ENCODE measurements around the gene PSMD7.

Gene PSMD7

DNA sequence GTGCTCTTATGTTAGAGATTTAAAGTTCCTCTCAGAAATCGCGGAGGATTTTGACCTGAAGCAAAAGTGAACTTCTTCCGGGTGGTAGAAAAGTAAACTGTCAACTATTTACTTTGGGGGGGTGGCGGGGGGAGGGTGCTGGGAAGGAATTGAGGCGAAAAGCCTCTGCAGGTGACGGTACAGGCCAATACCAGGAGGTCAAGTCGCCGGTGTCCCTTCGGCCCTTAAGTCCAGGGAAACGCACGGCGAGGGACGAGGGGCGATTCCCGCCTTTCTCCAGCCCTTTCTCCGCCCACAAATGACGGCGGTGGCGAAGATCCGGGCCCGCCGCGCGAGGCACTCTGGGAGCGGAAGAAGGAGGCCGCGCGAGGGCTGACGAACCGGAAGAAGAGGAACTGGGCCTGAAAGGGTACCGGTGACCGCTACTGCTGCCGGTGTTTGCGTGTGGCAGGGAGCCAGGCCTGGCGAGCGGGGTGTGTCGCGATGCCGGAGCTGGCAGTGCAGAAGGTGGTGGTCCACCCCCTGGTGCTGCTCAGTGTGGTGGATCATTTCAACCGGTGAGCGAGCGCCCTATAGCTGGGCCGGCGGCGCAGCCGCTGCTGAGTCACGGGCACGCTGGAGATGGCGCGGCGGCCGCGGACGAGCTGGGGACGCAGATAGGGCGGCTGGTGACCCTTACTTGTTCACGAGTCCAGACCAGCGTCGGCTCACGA, at the start of gene PSMD7:
Gene PSMD7, plus strand, starts transcription at position 383 of the 713 bp plus-strand sequence. Its CDS starts 101 bp downstream, at position 484.
- DNase-seq (ENCODE audit: low read depth) = peak; percentile 79

DNA sequence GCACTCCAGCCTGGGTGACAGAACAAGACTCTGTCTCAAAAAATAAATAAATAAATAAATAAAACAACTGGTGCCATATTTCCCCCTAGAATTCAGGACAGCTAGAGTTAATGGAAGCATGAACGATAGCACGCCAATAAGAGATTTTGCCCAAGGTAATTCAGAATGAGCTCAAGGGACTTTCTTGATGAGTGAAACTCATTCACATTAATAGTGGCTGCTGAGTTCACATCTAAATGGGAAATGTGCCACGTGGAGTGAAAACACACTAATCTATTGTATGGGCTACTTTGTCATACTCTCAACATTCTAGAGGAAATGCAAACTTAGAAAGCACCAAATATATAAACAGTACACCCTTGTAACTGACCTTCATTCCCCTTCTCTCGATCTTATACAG, 47.4 kb upstream of the PSMD7 start:
- no peak for DNase-seq (ENCODE audit: low read depth)

DNA sequence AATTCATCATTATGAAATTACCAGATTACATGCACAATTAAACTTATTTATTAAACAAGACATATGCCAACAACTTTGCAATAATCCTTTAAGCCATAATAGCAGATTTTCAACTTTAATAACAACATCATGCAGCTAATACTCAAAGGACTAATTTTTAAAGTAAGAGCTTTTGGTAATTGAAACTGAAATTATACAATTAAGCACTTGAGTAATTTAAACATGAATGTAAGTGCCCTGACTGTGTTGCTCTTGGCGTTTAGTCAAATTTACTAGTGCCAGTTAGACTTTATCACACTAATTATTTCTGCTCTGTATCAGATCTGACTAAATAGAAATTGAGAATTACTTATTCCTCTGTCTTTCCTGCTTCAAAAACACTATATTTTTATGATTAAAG, 46.8 kb upstream of the PSMD7 start:
- DNase-seq (ENCODE audit: low read depth) = no peak

DNA sequence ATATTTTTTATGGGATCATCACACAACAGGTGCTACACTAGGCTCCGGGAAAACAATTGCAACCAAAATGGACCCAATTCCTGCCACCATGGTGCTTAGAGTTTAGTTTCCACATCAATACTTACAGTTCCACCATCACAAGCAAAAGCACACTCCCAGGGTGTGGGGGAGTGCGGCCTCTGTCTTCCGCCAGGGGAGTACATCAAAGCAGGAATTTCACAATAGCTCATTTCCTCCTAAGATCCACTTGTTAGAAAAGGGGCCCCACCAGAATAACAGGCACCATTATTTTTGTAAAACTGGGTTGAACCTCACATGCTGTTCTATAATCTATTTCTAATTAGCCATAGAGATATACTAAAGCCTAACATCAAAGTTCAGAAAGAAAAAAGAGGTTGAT, 44.3 kb upstream of the PSMD7 start:
- no peak for DNase-seq (ENCODE audit: low read depth)

DNA sequence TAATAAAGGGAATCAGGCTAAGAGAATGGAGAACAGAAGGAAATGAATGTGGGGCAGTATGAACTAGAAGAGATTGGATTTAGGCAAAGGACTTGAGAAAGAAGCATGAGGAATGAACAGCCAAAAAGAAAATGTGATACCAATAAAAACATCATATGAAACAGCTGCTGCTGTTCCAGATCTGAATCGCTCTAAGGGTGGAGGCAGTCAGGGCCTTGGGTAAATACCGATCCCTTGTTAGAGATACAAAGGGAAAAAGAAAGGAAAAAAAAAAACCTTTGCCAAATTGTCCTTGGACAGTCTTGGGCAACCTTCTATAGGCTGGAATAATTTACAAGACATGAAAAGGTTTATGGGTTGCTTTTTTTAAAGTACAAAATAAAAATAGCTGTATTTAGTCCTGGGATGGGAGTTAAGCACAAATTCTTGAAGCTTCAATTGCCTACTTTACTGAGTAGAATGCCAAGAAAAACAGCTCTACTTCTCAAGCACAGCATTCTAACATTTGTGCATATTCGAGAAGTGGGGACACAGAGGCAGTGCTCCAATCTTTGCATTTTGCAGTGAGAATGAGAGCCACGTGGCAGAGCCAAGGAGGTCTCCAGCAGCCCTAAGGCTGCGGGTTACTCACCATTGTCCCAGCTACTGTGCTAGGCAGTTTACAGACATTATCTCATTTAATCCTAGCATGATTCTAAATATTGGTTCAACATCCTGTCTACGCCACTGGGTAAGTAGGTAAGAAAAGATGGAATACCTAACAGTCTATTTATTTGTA, 43.3 kb upstream of the PSMD7 start:
- no peak for DNase-seq (ENCODE audit: low read depth)

DNA sequence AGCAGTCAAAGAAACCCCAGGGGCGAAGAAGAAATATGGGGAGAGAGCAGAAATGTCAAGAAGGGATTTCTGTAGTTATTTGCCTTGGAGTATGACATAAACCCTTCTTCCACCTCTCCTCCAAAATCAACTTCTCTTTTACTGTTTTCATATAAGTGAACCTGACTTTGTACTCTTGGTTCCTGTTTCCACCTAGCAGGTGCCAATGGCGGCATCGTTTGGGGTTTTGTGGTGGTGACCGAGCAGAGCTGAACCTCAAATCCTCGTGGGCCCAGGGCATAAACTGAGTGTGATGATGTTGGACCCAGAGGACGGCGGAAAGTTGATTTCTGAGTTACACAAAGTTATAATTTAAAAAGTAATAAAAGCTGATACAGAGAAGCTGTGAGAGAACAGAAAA, 39.6 kb upstream of the PSMD7 start:
- no peak for DNase-seq (ENCODE audit: low read depth)

DNA sequence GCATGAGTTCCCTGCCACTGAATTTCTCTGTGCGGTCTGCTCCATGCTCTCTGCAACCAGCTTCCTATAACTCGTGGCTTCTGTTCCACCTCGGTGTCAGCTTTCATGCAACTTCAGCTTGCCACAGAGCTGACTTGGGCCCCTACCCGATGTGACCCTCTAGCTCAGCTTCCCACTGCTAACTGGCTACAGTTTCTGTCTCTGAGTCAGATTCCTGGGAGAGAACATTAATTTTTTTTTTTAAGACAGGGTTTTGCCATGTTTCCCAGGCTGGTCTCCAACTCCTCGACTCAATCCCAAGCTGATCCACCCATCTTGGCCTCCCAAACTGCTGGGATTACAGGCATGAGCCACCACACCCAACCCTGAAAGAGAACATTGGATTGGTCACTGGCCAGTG, 35.5 kb upstream of the PSMD7 start:
- DNase-seq (ENCODE audit: low read depth) = no peak

DNA sequence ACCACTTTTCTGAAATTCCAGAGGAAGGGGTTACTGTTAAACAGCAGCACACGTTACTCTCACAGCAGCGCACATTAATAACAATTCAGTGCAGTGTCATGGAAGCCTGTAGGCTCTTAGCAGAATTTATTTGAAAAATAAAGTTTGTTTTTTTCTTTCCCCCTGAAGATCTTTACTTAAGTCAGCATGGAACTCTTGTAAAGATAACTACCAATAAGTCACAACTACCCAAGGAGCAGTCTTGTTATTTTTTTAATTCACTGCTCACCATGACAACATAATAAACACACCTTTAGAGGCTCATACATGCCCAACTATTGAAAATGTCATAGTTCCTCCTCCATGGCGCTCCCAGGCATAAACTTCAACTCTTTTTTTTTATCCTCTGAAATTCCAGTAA, 31.8 kb upstream of the PSMD7 start:
- DNase-seq (ENCODE audit: low read depth) = no peak

DNA sequence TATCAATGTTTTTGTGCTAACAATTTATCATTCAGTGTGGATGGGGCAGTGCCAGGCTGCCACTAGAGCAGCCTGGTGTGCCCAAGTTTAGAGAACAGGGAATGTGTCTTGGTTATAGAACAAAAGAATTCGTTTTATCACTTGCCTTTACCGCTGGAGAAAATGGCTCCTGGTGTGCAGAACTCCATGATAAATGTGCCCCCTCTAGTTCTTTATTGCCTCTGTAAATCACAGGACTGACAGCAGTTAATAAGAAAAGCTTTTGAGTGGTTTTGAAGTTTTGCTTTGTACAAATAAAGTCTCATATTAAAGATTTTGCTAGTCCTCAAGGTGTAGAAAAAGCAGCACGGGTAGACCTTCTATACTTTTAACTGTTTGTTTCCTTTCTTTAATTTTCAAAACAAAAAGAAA, 28.2 kb upstream of the PSMD7 start:
- DNase-seq (ENCODE audit: low read depth) = no peak

DNA sequence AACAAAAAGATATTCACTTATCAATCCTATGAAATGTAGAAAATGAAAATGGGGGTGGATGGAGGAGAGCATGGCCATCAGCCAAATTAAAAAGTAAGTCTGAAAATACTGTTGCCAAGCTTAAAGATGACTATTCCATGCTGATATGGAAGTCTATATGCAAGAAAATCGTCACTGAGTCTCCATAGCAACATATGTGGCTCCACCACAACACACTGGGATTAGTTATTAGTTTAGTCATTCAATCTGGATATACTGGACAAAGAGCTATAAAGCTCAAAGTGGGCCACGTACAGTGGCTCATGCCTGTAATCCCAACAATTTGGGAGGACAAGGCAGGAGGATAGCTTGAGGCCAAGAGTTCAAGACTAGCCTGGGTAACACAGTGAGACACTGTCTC, 24.7 kb upstream of the PSMD7 start:
- DNase-seq (ENCODE audit: low read depth) = no peak

DNA sequence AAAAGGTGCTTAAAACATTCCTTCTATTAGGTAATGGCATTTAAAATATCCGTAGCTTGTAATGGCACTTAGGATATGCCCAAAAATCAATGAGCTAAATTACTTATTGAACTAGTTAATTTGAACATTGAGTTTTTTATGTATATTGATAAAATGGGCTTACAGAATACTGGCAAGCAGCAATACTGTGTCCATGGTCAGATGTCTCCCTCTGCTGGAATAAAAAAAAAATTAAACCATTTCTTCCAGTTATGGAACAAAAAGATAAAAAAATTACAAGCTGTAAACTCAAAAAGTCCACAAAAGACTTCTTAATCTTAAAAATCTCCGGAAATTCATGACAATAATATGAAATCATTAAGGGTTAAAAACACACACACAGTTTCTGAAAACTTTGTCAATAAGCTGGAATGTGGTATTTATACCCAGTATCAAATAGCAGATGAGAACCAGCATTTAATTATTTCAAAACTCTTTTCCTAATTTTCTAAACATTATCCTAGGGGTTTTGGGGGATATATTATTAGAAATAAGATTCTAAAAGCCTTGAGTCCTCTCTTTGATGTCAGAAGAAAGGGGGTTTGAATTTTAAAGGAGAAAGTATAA, 21.5 kb upstream of the PSMD7 start:
- DNase-seq (ENCODE audit: low read depth) = no peak

DNA sequence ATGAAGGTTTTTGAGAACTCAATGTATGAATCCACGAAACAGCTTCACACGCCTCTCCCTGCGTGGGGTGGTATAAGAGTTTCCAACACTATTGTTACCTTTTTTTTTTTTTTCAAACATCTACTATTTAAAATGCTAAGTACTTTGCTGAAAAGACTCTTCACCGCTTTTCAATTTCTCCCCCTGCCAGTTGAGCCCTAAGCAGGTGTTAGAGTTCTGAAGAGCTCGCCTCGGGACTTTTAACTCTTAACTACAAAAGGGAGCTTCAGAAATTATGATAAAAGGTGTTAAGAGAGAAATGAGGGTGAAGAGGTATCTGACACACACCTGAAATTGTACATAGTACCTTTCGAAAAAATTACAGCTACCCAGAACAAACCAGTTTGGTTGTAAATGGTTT, 20.9 kb upstream of the PSMD7 start:
- no peak for DNase-seq (ENCODE audit: low read depth)

DNA sequence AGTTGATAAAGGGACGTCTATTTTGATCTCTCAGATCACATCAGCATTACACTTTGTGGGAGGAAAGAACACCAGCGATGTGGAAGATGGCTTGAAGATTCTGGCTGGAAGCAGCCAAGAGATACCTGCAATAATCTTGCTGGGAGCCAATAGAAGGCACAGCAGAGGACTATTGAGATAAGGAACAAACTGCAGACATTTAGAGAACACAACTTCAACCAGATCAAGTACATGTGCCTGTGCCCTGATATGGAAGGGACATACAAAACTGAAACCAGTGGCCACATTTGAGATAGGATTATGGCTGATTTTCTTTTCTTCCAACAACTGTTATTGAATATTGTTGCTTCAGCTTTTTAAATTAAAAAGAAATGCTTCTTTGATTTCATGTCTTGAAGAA, 18.6 kb upstream of the PSMD7 start:
- no peak for DNase-seq (ENCODE audit: low read depth)

DNA sequence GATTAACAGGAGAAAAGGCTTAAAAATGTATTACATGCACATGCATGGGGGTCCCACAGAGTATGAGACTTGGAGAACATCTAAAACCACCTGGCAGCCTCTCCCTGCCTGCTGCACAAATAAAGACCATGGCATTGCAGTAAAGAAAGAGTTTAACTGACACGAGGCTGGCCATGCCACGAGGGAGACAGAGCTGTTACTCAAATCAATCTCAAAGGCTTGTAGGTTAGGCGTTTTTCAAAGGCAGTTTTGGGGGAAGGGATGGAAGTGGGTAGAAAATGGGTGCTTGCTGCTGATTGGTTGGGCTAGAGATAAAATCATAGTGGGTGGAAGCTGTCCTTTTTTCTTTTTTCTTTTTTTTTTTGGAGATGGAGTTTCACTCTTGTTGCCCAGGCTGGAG, 17.3 kb upstream of the PSMD7 start:
- DNase-seq (ENCODE audit: low read depth) = no peak

DNA sequence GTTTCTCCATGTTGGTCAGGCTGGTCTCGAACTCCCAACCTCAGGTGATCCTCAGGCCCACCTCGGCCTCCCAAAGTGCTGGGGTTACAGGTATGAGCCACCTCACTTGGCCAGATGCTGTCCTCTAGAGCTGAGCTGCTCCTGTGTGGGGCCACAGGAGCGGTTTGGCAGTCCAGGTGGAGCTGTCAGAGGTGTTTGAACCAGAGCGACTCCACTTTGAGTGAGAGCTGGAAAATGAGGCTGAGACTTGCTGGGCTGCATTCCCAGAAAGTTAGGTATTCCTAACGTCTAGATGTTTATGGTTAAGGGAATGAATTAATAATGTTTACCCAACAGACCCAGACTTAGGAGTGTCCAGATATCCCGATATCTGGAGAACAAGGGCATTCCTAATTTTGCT, 16.8 kb upstream of the PSMD7 start:
- no peak for DNase-seq (ENCODE audit: low read depth)

DNA sequence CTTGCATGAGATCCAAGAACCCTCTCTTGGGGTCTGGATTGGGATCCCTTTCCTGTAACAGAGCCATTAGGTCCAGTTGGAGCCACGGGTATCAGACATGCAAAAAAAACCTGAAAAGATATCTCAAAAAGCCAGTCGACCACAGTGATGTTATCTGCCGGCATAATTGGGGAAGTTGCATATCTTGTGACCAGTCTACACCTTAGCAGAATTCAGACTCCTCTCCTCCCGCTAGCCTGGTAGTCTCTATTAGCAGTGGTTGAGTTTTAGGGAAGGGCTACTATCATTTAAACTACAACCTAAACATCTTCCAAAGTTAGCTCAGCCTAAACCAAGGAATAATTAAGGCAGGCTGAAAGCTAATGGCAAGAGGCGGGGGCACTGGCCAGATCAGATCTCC, 16.2 kb upstream of the PSMD7 start:
- DNase-seq (ENCODE audit: low read depth) = no peak

DNA sequence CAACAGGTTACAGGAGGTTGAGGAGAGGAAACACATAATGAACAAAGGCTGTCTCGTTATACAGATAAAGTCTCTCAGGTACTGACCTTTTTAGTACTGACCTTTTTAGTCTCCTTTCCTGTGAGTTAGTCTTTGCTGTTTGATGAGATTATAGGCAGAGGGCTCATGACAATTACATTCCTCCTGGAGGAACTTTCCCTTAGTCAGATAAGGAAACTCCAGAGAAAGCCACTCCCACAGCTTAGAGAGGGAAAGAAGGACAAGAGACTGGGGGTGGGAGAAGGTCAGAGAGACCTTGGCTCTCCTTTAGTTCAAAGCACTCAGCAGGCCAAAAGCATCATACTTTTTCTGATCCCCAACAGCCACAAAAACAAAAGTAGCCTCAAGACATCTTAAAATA, 15.3 kb upstream of the PSMD7 start:
- no peak for DNase-seq (ENCODE audit: low read depth)

DNA sequence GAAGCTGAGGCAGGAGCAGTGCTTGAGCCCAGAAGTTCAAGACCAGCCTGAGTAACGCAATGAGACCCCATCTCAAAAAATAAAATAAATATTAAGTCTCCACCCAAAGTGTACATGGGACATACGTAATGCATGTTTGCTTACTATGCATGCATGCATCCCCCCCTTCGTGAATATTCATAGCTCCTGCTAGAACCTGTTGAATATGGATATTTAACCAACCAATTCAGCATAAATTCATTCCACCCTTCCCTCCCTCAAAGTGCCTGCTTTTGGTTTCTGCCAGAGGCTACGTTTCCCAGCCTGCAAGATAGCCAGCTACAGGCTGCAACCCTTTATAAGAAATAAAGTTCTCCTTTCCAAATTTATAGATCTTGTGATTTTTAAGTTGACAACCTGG, 12.9 kb upstream of the PSMD7 start:
- DNase-seq (ENCODE audit: low read depth) = no peak

DNA sequence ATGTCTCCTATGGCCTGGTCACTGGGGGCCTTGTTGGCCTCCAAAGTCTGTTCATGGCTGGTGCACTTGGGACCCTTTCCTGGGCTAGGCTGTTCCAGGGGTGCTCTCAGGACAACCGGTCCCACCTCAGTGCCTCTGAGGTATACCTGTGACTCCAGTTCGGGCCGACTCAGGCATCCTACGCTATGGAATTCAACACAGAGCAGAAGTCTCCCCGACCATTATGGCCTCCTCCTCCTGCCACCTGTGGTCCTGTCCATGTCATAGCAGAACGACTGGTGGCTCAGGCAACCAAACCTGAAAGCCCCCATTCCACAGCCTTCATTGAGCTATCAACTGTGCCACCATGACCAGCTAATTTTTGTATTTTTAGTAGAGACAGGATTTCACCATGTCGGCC, 8.5 kb upstream of the PSMD7 start:
- DNase-seq (ENCODE audit: low read depth) = no peak

DNA sequence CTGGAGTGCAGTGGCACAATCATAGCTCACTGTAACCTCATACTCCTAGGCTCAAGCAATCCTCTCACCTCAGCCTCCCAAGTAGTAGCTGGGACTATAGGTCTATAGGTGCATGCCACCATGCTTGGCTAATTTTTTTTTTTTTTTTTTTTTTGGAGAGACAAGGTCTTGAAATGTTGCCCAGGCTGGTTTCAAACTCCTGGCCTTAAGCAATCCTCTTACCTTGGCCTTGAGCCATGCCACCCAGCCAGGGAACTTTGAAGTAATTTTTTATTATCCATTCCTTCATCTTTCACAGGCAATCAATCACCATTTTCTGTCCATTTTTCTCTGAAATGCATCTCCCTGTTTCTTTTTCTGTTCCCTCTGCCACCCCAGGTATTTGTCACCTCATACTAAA, 6.3 kb upstream of the PSMD7 start:
- no peak for DNase-seq (ENCODE audit: low read depth)

DNA sequence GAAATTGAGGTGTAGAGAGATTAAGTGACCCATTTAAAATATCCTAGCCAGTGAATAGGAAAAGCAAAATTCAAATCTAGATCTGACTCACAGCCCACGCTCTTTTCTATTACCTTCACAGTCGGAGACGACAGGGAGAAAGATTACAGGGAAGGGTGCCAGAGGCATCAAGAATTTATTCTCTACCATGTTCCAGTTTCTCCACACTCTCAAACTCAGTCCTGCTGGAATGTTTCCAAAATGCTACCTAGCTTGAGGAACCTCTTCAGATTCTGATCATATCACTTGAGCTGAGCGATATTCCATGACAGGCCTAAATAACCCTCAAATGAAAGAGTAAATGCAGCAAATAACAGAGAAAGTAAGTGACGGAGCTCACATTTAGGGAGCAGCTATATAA, 5.4 kb upstream of the PSMD7 start:
- no peak for DNase-seq (ENCODE audit: low read depth)

DNA sequence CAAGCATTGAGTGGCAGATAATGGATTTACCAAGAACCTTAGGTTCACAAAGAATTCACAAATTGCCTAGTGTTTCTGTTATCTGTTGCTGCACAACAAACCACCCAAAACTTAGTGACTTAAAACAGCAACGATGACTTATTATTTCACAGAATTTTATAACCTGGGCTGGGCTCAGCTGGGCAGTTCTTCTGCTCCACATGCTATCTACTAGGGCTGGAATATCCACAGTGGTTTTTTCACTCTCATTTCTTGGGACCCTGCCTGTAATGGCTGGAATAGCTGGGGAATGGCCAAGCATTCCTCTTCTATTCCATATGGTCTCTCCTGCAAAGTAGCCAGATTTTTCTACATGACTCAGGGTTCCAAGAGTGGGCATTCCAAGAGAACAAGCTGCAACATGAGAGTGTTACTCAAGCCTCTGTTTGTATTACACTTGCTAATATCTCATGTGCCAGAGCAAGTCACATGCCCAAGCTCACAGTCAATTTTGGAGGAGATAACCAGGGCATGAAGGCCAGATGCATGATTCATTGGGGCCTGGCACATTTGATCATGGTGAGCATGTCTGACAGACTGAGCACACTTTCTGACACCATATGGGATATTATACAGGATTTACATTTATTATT, 4.9 kb upstream of the PSMD7 start:
- DNase-seq (ENCODE audit: low read depth) = no peak

DNA sequence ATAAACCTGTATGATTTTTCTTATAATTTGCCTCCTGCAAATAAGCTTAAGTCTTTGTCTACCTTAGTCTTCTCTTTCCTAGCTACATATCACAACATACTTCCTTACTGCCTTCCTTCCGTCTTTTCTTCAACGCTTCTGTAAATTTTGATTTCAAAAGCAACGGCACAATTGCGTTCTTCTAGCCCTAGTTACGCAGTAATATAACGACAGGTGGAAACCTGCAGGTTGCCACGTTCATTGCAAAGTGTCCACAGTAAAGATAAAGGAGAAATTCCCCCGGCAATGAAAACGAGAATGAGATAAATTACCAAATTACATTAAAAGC, 546 bp upstream of the PSMD7 start:
- no peak for DNase-seq (ENCODE audit: low read depth)

Data from stimulated activated CD4-positive, alpha-beta T cell treated with anti-CD3 and anti-CD28 coated beads, Interleukin-2, amount 100 ng/mL, for 4 hours (primary cell).